Effector memory CD8-positive, alpha-beta T cell (primary cell): Measurements from ENCODE around the gene ARHGAP1.

Experiments
- ATAC-seq: fragments of 150-1000 bp; cut with Tn5 transposase; replicated peaks from 2 replicates; pipeline ENCODE4 v1.10.0; 2021; ENCODE audit warnings: mild to moderate bottlenecking, moderate library complexity
- DNase-seq, 3 experiments: peaks; one replicate each; pipeline ENCODE4 v3.0.0; 2021
- H3K27ac Mint-ChIP-seq, 2 donors: one replicate each; pipeline ENCODE4 v1.8.0; 2022; ENCODE audit warnings: mild to moderate bottlenecking in 2 of 2, mixed read lengths in 2 of 2, moderate library complexity in 2 of 2
- H3K27me3 Mint-ChIP-seq, 2 donors: one replicate each; pipeline ENCODE4 v1.8.0; 2022; ENCODE audit warnings: mixed read lengths in 2 of 2
- H3K36me3 Mint-ChIP-seq: one replicate; pipeline ENCODE4 v1.8.0; 2022; ENCODE audit warnings: mild to moderate bottlenecking, moderate library complexity, mixed read lengths; ENCODE audit not compliant: insufficient read depth
- H3K4me1 Mint-ChIP-seq, 2 donors: one replicate each; pipeline ENCODE4 v1.8.0; 2022; ENCODE audit warnings: low read depth in 2 of 2, mixed read lengths in 2 of 2
- H3K4me3 Mint-ChIP-seq, 2 donors: one replicate each; pipeline ENCODE4 v1.8.0; 2022; ENCODE audit warnings: mild to moderate bottlenecking in 2 of 2, mixed read lengths in 2 of 2, moderate library complexity in 2 of 2
- H3K9me3 Mint-ChIP-seq, 2 donors: one replicate each; pipeline ENCODE4 v1.8.0; 2022; ENCODE audit warnings: mixed read lengths in 2 of 2
- total RNA-seq, 9 experiments: gene quantifications; one replicate each; lab custom pipeline; 2026; lab: John Stamatoyannopoulos, UW

Gene ARHGAP1
- 39.1 to 71.2 (median 50.9) reads per million in 9 experiments for total RNA-seq

DNA sequence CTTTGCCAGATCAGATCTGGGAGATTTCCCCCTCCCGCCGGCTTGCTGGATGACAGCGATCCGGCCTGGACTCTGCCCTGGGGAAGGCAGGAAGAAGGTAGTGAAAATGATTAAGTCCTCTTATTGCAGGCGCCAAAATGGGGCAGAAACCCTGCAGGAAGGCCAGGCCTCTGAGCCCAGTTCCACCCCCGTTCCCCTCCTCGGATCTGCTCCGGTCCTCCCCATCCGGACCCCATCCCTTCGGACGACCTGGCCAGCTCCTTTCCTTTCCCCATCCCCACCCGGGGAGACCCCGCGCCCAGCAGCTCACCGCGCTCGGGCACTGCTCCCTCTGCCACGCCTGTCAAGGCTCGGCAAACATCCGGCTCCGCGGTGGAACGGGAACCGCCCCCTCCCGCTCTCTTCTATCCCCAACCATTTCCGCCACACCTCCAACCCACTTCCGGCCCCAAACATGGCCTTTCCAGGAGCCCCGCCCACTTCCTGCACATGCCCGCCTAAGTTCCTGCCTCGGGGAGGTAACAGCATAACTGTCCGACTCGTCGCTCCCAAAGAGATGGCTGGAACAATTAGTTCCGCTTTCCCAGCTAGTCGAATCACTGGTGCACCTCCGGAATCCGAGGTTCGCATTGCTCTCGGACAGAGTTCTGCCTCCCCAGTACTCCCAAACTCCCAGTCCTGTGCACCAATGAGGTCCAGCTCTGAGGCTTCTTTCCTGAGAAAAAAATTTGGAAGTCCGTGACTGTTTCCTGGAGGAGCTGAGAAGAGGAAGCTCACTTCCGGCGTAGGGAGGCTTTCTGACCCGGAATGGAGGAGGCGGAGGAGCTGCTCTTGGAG lies at the start of gene ARHGAP1, which contains the start of gene ZNF408:
Gene ARHGAP1, minus strand, starts transcription at position 379 of the 837 bp plus-strand sequence. CDS start 4,512 bp downstream, outside the sequence.
Gene ZNF408, plus strand, starts transcription at position 791 of the 837 bp plus-strand sequence. Its CDS starts 17 bp downstream, at position 808.
- DNase-seq (peak; percentile 98 to 99 (median 98)), ATAC-seq (peak; percentile 97)
- H3K27me3 Mint-ChIP-seq = no peaks in the 10 kb centered on the region
- H3K4me3 Mint-ChIP-seq = peak within 1 kb of the TSS; percentile 96 to 100
- H3K9me3 Mint-ChIP-seq = no peaks in the 10 kb centered on the region
- peaks cover 38% of the 10 kb centered on the region for H3K36me3 Mint-ChIP-seq
- H3K4me1 Mint-ChIP-seq = peaks cover 43 to 54% of the 10 kb centered on the region in 2 donors
- peak within 1 kb of the TSS; percentile 97 to 98 for H3K27ac Mint-ChIP-seq

DNA sequence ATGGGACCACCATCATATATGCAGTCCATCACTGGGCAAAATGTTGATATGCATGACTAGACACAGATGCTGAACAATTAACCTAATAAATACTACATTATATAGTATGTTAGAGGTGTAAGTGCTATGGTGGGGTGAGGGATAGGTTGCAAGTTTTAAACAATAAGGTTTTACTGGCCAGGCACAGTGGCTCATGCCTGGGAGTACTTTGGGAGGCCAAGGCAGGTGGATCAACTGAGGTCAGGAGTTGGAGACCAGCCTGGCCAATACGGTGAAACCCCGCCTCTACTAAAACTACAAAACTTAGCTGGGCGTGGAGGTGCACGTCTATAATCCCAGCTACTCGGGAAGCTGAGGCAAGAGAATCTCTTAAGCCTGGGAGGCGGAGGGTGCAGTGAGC lies 46.7 kb upstream of the ARHGAP1 start:
- Mint-ChIP-seq H3K27me3 (no peaks in the 10 kb centered on the region), H3K9me3 (no peaks in the 10 kb centered on the region), H3K4me3 (no peak overlapping the region), H3K27ac (peak overlapping the region in 1 of 2 donors; percentile 73), H3K4me1 (no peaks in the 10 kb centered on the region), H3K36me3 (peaks cover 63% of the 10 kb centered on the region)
- ATAC-seq = no peak
- no peak for DNase-seq

DNA sequence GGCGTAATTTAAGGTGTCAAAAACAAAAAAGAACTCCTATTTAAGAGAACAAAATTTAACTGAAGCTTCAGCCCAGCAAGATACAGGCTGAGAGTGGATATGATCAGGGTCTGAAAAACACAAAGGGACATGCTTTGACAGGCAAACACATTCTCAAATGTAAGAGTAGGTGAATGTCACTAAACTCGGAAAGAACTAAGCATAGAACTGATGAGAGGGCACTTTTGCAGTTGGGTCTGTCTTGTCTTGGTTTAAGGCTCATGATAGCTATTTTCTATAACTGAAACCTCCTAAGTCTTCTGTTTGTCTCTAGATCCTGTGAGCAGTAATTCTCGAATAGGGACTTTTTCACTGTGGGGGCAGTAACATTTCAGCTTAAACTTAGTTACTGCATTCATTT lies 45.6 kb upstream of the ARHGAP1 start:
- Mint-ChIP-seq H3K27ac (no peak overlapping the region), H3K4me1 (no peaks in the 10 kb centered on the region), H3K36me3 (peaks cover 60% of the 10 kb centered on the region), H3K4me3 (no peak overlapping the region), H3K27me3 (no peaks in the 10 kb centered on the region), H3K9me3 (no peaks in the 10 kb centered on the region)
- no peak for ATAC-seq
- no peak for DNase-seq

DNA sequence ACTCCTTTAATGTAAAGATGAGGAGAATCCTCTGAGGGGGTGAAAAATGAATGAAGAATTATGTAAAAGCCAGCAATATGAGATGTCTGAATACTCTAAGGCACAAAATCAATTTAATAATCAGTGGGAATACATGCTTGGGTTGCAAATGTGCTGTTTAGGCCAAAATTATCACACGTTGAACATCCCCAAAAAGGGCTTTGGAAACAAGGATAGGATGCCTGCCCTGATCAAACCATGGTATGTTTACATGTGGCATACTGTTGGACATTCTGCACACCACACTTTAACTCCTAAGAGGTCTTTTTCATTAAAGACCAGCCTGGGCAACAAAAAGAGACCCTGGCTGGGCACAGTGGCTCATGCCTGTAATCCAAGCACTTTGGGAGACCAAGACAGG lies 44.9 kb upstream of the ARHGAP1 start:
- no peak for ATAC-seq
- Mint-ChIP-seq H3K36me3 (peaks cover 59% of the 10 kb centered on the region), H3K9me3 (no peaks in the 10 kb centered on the region), H3K27me3 (no peaks in the 10 kb centered on the region), H3K27ac (no peak overlapping the region), H3K4me1 (no peaks in the 10 kb centered on the region), H3K4me3 (no peak overlapping the region)
- no peak for DNase-seq

DNA sequence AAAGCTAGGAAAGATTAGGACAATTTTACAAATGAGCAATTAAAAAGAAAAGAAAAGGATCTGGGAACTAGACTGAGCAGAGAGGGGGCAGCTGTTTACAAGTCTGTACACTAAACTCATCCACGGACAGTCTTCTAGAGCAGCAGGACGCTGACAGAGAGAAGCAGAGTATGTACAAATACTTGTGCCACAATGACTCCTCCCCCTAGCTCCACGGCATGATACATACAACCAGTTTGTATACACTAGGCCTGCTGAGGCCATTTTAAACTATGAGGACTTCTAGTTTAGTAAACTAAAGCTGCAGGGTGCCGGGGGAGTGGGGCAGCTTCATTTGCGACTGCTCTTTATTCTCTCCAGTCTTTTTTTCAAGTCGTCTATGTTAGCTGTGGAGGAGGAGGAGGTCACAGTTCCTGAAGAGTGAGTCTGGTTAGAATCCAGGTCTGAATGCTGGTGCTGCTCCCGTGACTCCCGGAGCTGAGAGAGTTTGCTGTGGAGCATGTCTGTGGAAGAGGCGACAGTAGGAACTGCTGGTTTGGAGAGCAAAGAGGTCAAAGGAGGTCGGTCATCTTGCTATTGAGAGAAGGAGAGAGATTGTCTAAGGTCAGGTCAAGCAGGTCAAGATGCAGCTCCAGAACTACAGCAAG lies 43.4 kb upstream of the ARHGAP1 start:
- Mint-ChIP-seq H3K4me1 (no peaks in the 10 kb centered on the region), H3K9me3 (no peaks in the 10 kb centered on the region), H3K27ac (no peak overlapping the region), H3K36me3 (peaks cover 51% of the 10 kb centered on the region), H3K27me3 (no peaks in the 10 kb centered on the region), H3K4me3 (no peak overlapping the region)
- ATAC-seq (no peak), DNase-seq (no peak)

DNA sequence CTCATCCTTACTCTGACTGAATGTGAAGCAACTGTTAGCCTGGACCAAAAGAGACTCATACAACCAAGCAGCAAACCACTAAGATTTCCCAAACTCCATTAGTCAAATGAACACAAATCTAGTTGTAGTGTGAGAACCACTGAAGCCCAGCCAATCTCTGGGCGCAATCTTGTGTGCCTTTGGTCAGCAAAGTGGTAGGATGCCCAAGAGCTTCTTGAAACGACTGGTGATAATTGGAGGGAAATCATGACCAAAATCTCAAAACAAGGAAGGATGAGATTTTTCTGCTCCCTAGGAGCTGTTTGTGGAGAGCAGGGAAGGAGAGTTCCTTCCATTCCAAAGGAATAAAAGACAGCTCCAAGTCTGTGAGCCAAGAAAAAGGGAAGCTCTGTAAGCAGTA lies 42.6 kb upstream of the ARHGAP1 start:
- no peak for DNase-seq
- Mint-ChIP-seq H3K4me1 (no peaks in the 10 kb centered on the region), H3K4me3 (no peak overlapping the region), H3K27ac (peak overlapping the region in 1 of 2 donors; percentile 72), H3K9me3 (no peaks in the 10 kb centered on the region), H3K27me3 (no peaks in the 10 kb centered on the region), H3K36me3 (peaks cover 45% of the 10 kb centered on the region)
- no peak for ATAC-seq

DNA sequence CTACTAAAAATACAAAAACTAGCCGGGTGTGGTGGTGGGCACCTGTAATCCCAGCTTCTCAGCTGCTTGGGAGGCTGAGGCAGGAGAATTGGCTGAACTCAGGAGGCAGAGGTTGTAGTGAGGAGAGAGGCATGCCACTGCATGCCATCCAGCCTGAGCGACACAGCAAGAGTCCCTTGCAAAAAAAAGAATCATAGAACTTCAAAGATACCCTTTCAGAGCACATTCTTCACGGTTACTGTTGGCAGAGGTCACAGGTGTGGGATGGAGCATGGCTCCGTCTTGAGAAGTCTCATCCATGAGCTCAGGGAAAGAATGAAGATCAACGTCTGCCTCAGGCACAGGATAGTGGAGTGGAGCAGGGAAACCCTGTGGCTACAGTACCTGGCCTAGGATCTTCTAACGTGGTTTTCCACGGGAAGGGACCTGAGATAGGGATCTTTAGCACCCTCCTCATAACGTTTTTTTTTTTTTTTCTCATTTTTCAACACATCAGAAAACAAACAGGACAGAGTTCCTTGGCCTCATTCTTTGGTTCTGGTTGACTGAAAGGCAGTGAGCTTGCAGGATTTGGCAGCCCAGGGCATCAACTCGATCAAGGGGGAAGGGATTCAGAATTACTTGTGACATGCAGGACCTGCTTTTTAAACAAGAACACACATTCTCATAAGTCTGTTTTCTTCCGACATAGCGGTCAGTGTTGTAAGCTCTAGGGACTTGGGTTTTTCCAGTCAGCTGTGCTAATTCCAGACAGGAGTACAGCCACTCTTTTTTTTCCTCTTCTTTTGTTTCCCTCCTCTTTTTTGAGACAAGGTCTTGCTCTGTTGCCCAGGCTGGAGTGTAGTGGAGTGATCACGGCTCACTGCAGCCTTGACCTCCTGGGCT lies 41.4 kb upstream of the ARHGAP1 start:
- Mint-ChIP-seq H3K9me3 (no peaks in the 10 kb centered on the region), H3K36me3 (peaks cover 35% of the 10 kb centered on the region), H3K27me3 (no peaks in the 10 kb centered on the region), H3K4me3 (no peak overlapping the region), H3K4me1 (no peaks in the 10 kb centered on the region), H3K27ac (peak overlapping the region in 1 of 2 donors; percentile 72)
- no peak for DNase-seq
- ATAC-seq = no peak

DNA sequence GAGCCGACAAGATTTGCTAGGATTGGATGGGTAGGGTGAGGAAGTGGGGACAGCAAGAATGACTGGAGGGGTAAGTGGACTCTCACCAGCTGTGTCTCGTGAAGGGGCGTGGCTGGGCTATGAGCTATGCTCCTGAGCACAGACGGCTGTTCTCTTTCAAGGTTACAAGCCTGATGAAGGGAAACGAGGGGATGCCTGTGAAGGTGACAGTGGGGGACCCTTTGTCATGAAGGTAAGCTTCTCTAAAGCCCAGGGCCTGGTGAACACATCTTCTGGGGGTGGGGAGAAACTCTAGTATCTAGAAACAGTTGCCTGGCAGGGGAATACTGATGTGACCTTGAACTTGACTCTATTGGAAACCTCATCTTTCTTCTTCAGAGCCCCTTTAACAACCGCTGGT lies 38.5 kb upstream of the ARHGAP1 start:
- H3K27ac Mint-ChIP-seq = no peak overlapping the region
- no peak for ATAC-seq

DNA sequence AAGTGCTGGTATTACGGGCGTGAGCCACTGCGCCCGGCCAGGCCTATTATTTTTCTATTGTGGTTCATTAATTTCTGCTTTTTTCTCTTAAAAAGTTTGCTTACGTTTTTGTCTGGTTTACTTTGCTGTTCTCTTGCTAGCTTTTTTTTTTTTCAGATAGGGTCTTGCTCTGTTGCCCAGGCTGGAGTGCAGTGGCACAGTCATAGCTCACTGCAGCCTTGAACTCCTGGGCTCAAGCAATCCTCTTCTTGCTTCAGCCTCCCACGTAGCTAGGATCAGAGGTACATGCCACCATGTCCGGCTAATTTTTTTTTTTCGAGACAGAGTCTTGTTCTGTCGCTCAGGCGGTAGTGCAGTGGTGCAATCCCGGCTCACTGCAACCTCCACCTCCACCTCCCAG lies 37.3 kb upstream of the ARHGAP1 start:
- Mint-ChIP-seq H3K27ac (no peak overlapping the region), H3K9me3 (no peaks in the 10 kb centered on the region), H3K4me1 (no peaks in the 10 kb centered on the region), H3K36me3 (peaks cover 12% of the 10 kb centered on the region), H3K4me3 (no peak overlapping the region), H3K27me3 (no peaks in the 10 kb centered on the region)
- DNase-seq = no peak
- ATAC-seq = no peak

More for the DNA sequence above, 38.5 kb upstream of the ARHGAP1 start:
- Mint-ChIP-seq H3K9me3 (no peaks in the 10 kb centered on the region), H3K4me1 (no peaks in the 10 kb centered on the region), H3K36me3 (peaks cover 22% of the 10 kb centered on the region), H3K4me3 (no peak overlapping the region), H3K27me3 (no peaks in the 10 kb centered on the region)
- no peak for DNase-seq

DNA sequence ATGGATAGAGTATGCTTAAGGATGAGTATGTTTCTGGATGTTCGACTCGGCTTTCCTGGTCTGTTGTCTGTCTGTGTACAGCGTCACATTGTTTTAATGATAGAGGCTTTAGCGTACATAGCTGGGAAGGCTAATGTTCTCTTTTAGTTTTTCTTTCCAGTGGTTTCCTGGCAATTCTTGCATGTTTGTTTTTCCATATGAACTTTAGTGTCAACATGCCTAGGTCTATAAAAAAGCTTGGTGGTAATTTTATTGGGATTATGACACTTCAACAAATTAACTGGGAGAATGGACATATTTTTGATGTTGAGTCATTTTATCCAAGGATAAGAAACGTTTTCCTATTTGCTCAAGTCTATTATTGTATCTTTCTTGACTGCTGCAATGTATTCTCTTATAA lies 36.2 kb upstream of the ARHGAP1 start:
- H3K27me3 Mint-ChIP-seq = no peaks in the 10 kb centered on the region
- peaks cover 7% of the 10 kb centered on the region for H3K36me3 Mint-ChIP-seq
- no peak overlapping the region for H3K4me3 Mint-ChIP-seq
- H3K9me3 Mint-ChIP-seq = no peaks in the 10 kb centered on the region
- no peaks in the 10 kb centered on the region for H3K4me1 Mint-ChIP-seq
- ATAC-seq = no peak
- no peak overlapping the region for H3K27ac Mint-ChIP-seq
- no peak for DNase-seq

DNA sequence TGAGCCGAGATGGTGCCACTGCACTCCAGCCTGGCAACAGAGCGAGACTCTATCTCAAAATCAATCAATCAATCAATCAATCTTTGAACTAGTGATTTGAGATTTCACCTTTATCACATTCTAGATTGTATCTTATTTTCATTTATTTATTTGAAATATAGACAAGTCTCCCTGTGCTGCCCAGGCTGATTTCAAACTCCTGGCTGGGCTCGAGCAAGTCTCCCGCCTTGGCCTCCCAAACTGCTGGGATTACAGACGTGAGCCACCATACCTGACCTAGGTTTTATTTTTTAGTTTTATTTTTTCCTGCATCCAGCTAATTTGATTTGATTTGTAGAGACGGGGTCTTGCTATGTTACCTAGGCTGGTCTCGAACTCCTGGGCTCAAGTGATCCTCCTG lies 35.7 kb upstream of the ARHGAP1 start:
- Mint-ChIP-seq H3K9me3 (no peaks in the 10 kb centered on the region), H3K27me3 (no peaks in the 10 kb centered on the region), H3K36me3 (peaks cover 7% of the 10 kb centered on the region), H3K27ac (no peak overlapping the region), H3K4me3 (no peak overlapping the region), H3K4me1 (no peaks in the 10 kb centered on the region)
- DNase-seq (no peak), ATAC-seq (no peak)

DNA sequence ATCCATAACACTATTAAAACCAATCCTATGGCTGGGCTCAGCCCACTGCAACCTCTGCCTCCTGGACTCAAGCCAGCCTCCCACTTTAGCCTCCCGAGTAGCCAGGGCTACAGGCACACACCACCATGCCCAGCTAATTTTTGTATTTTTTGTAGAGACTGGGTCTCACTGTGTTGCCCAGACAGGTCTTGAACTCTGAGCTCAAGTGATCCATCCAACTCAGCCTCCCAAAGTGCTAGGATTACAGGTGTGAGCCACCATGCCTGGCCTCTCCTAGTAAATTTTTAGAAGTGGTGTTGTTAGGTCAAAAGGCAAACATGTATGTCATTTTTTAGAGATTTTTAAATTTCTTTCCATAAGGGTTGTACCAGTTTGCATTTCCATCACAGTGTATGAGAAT lies 32.8 kb upstream of the ARHGAP1 start:
- H3K4me3 Mint-ChIP-seq = no peak overlapping the region

DNA sequence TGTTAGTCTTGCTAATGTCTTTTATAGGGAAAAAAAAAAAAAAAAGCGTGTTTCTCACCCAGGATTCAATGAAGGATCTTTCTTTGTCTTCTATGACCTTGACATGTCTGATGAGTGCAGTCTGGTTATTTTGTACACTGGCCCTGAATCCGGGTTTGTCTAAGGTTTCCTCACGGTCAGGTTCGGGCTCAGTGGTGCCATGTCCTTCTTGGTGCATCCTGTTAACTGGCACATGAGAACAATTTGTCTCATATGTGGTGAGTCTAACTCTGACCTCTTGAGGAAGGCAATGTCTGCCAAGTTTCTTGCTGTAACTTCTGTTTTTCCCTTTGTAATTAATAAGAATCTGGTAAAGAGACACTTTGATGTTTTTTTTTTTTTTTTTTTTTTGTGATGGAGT lies 31.1 kb upstream of the ARHGAP1 start:
- DNase-seq = no peak
- no peaks in the 10 kb centered on the region for H3K27me3 Mint-ChIP-seq
- peaks cover 4% of the 10 kb centered on the region for H3K36me3 Mint-ChIP-seq
- H3K27ac Mint-ChIP-seq = no peak overlapping the region
- ATAC-seq = no peak
- no peaks in the 10 kb centered on the region for H3K4me1 Mint-ChIP-seq
- H3K4me3 Mint-ChIP-seq = no peak overlapping the region
- no peaks in the 10 kb centered on the region for H3K9me3 Mint-ChIP-seq

More for the DNA sequence above, 32.8 kb upstream of the ARHGAP1 start:
- Mint-ChIP-seq H3K27ac (no peak overlapping the region), H3K27me3 (no peaks in the 10 kb centered on the region), H3K4me1 (no peaks in the 10 kb centered on the region), H3K36me3 (peaks cover 2% of the 10 kb centered on the region), H3K9me3 (no peaks in the 10 kb centered on the region)
- ATAC-seq (no peak), DNase-seq (no peak)
